Mucosa of descending colon (tissue), 3 donors: ENCODE measurements around the gene SHISA7. TPM values are rescaled to one million over a fixed set of nuclear protein-coding genes. Genes with fewer than 3 reads are reported as not detected.
A peak's percentile ranks its signal among the peaks of the same experiment; 100 is the strongest.

Experiments
- ATAC-seq: fragments of 200-7000 bp; cut with Tn5 transposase; one replicate; pipeline ENCODE4 v1.9.1; 2020; ENCODE audit warnings: mild to moderate bottlenecking, moderate library complexity
- DNase-seq, 3 donors: peaks; one replicate each; pipeline ENCODE4 v3.0.0-alpha.2; 2020
- H3K36me3 ChIP-seq: fragments of 200-600 bp; one replicate; pipeline ENCODE4 v1.8.0; 2021; ENCODE audit warnings: low read depth, mild to moderate bottlenecking
- H3K4me1 ChIP-seq: fragments of 200-600 bp; one replicate; pipeline ENCODE4 v1.8.0; 2021; ENCODE audit warnings: low read depth, mild to moderate bottlenecking
- H3K4me3 ChIP-seq: fragments of 200-600 bp; one replicate; pipeline ENCODE4 v1.8.0; 2021; ENCODE audit warnings: mild to moderate bottlenecking
- H3K9me3 ChIP-seq: fragments of 200-600 bp; one replicate; pipeline ENCODE4 v1.8.0; 2021; ENCODE audit warnings: mild to moderate bottlenecking
- intact Hi-C, 2 donors: fragments of 100-400 bp; cut with DNase I in 1 of 2; cut with micrococcal nuclease in 1 of 2; formaldehyde crosslinking; loops; one replicate each; pipeline versions ENCODE4 v1.11.0 to v1.11.1; 2022; cut with DNase I, micrococcal nuclease
- long read RNA-seq, 2 donors: library from polyadenylated mRNA; unstranded; transcript quantifications; one replicate each; pipeline ENCODE4 v2.0.0, GENCODE V29; 2019 to 2021
- total RNA-seq, 3 donors: library from RNA; stranded (reverse); fragmentation: NEBNext Ultra II Directional in 2 of 3; extraction: Animal tissue kit (Norgen Biotek cat#: 25700) in 2 of 3; gene quantifications; one replicate each; pipeline versions ENCODE4 v1.2.1 to v1.2.4, GENCODE V29; 2021 to 2023
- TF ChIP-seq, protein P1 (sequence below): fragments of 200-600 bp; IDR thresholded peaks from one replicate; pipeline ENCODE4 v1.8.0; 2022; ENCODE audit warnings: antibody characterized with exemption, mild to moderate bottlenecking
- donor health status: DM: no; HTN: no; CAD: no; lungs with moderate emphysema.
- donor health status: DM: no; HTN: no; CAD: no.
- donor health status: DM: no; HTN: yes; CAD: no.

The SHISA7 gene
- total RNA-seq = under 1 TPM in 1 of 3 donors, not detected in 2; 0.35 TPM
- long read RNA-seq, donor 1 = 0 reads
- long read RNA-seq, donor 2 = 0 reads

DNA sequence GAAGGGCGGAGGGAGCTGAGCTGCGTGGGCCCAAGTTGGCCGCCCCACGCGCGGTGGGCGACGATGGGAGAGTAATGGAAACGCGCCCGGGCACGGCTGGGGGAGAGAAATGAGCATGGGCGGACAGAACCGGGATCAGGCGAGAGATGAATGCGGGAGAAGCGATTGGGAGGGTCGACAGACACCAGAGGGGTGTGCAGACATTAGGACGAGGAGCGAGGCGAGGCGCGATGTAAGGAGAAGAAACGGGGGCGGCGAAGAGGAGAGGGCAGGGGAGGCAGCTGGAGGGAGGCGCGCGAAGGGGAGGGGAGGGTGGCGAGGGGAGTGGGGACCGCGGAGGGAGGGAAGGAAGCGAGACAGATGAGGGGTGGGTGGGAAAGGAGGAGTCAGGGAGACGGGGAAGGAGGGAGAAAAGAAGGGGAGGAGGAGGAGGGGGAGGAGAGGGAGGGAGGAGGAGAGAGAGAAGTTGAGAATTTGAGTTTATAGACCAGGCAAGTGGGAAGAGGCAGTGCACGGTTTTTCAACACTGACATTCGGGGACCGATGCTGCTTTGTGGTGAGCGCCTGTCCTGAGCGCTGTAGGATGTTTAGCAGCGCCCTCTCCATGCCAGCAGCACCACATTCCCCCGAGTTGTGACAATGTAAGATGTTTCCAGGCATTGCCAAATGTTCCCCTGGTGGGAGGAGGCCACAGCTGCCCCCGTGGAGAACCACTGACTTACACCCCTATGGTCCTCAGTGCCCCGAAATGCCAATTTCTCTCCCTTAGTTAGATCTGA lies at the start of gene SHISA7:
Gene SHISA7 (minus strand): TSS at position 256 of the 779 bp plus-strand sequence. CDS start 437 bp downstream, outside the sequence.
- intact Hi-C loops = no loop called here
- peaks cover 6% of the 10 kb centered on the region for H3K4me1 ChIP-seq
- no peak for ATAC-seq
- no peaks in the 10 kb centered on the region for H3K9me3 ChIP-seq
- H3K4me3 ChIP-seq = no peak within 1 kb of the TSS
- H3K36me3 ChIP-seq = no peaks in the 10 kb centered on the region
- DNase-seq = no peak
- TF ChIP-seq, protein P1, sequence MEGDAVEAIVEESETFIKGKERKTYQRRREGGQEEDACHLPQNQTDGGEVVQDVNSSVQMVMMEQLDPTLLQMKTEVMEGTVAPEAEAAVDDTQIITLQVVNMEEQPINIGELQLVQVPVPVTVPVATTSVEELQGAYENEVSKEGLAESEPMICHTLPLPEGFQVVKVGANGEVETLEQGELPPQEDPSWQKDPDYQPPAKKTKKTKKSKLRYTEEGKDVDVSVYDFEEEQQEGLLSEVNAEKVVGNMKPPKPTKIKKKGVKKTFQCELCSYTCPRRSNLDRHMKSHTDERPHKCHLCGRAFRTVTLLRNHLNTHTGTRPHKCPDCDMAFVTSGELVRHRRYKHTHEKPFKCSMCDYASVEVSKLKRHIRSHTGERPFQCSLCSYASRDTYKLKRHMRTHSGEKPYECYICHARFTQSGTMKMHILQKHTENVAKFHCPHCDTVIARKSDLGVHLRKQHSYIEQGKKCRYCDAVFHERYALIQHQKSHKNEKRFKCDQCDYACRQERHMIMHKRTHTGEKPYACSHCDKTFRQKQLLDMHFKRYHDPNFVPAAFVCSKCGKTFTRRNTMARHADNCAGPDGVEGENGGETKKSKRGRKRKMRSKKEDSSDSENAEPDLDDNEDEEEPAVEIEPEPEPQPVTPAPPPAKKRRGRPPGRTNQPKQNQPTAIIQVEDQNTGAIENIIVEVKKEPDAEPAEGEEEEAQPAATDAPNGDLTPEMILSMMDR = no peak

DNA sequence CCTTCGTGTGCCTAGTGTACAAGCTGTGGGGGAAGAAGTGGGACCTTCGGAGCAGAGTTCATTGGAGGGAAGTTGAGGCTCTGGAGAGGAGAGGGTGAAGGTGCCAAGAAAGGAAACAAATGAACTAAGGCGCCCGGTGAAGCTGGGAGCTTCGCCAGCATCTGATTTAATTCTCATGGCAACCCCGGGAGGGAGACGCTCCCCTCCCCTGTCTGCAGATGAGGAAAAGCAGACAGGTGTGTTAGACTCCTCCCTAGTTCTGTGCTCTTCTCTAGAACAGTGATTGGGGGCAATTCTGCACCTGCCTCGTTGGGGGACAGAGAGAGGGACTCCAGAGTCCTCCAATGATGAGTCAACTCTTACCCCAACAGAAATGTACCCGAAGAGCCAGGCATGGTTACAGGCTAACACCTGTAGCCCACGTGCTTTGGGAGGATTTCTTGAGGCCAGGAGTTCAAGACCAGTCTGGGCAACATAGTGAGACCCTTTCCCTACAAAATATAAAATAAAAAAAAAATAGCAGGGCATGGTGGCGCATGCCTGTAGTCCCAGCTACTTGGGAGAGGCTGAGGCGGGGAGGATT lies 49.4 kb upstream of the SHISA7 start:
- ATAC-seq (no peak), DNase-seq (no peak)
- TF ChIP-seq, protein P1 = no peak
- Histone ChIP-seq H3K36me3 (no peaks in the 10 kb centered on the region), H3K4me1 (no peaks in the 10 kb centered on the region), H3K4me3 (no peak overlapping the region), H3K9me3 (no peaks in the 10 kb centered on the region)
- intact Hi-C loops = no loop called here

DNA sequence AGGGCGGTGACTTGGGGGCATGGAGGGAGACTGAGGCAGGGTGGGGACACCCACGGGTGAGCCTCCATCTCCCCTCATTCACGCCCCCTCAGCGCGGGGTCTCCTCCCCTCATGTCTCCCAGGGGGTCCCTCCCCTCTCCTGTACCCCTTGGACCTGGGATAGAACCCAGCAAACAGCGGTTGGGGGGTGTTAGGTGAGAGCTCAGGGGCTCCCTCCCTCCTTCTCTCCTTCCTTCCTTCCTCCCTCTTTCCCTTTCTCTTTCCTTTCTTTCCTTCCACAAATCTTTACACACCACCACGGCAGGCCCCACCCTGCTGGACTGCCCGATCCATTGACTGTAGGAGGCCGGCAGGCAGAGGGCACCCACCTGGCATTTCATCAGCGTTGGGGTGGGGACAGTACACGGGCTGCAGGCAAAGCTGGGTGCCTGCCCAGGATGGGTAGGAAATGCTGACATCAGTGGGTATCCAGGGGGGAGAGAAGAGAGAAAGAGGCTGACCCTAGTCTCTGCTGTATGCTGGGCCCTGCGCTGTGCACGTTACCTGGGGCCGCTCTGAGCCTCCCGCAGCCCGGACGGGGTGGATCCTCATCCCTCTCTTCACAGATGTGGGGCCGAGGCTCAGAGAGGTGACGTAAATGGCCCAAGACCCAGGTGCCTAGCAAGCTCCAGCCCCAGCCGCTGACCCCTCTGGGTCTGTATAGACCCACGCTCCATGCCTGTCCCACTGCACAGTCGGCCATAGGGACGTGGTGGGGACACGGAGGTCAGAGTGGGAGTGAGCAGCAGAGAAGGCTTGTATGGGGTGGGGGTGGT lies 48.7 kb upstream of the SHISA7 start:
- ATAC-seq (no peak), DNase-seq (no peak)
- H3K4me1 ChIP-seq = no peaks in the 10 kb centered on the region
- H3K4me3 ChIP-seq = no peak overlapping the region
- TF ChIP-seq, protein P1 = no peak
- no peaks in the 10 kb centered on the region for H3K9me3 ChIP-seq
- no peaks in the 10 kb centered on the region for H3K36me3 ChIP-seq
- intact Hi-C loops = no loop called here

DNA sequence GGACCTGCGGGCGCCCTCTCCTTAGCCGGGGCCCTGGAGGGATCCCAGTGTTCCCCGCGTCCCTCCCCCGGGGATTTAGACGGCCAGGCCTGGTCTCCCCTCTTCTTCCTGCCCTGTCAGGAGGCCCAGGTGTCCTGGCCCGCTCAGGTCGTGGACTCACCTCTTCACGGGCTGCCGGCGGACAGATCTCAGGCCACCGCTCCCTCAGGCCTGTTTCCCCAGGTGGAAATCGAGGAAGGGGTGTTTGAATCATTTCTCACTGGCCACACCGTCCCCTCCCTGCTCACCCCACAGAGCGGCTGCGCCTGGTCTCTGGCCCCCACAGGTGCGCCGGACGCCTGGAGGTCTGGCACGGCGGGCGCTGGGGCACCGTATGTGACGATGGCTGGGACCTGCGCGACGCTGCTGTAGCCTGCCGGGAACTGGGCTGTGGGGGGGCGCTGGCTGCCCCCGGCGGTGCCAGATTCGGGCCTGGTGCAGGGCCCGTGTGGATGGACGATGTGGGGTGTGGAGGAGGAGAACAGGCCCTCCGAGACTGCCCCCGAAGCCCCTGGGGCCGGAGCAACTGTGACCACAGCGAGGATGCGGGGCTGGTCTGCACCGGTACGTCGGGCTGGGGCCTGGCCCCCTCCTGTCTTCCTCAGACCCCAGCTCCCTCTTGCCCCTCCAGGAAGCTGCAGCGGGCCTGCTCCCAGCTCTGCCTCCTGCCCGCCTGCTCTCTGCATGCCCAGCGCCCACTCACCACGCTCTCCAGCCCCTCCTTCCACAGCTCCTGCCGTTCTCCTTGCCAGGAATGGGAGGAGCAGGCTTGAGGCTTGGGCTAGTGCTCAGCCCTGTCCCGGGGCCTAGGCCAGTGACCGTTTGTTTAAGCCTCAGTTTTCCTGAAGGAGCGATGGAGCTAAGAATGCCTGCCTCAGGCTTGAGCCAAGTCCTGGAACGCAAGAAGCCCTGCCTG lies 47.7 kb upstream of the SHISA7 start:
- ATAC-seq = no peak
- Histone ChIP-seq H3K36me3 (no peaks in the 10 kb centered on the region), H3K4me1 (peaks cover 4% of the 10 kb centered on the region), H3K4me3 (no peak overlapping the region), H3K9me3 (no peaks in the 10 kb centered on the region)
- intact Hi-C loops = no loop called here
- peak in 1 of 3 donors; percentile 48 for DNase-seq
- TF ChIP-seq, protein P1 = no peak
